Transverse colon (tissue), 4 donors: ENCODE results near the gene TYRO3. TPM values are rescaled to one million over a fixed set of nuclear protein-coding genes. Genes with fewer than 3 reads are reported as not detected.

Source experiments
- DNase-seq: peaks from one replicate; pipeline ENCODE4 v3.0.0-alpha.2; 2019
- H3K27ac ChIP-seq, 4 donors: fragments of 200-600 bp; sonication (generic); 2 replicates each; pipeline ENCODE4 v1.5.1; 2016 to 2018; ENCODE audit warnings: inconsistent platforms in 4 of 4
- H3K27me3 ChIP-seq: fragments of 200-600 bp; sonication (generic); 2 replicates; pipeline ENCODE4 v1.5.1; 2017; ENCODE audit warnings: inconsistent platforms
- H3K36me3 ChIP-seq, 4 donors: fragments of 200-600 bp; sonication (generic); 2 replicates each; pipeline ENCODE4 v1.5.1; 2017 to 2019; ENCODE audit warnings: inconsistent platforms in 4 of 4
- H3K4me1 ChIP-seq, 4 donors: fragments of 200-600 bp; sonication (generic); 2 replicates each; pipeline ENCODE4 v1.5.1; 2017 to 2020; ENCODE audit warnings: inconsistent platforms in 4 of 4
- H3K4me3 ChIP-seq, 4 donors: fragments of 200-600 bp; sonication (generic); 1 replicate in 1 of 4; 2 replicates in 3 of 4; pipeline versions ENCODE4 v1.5.1 to v1.6.1; 2017 to 2019; ENCODE audit warnings: inconsistent platforms in 4 of 4
- H3K9me3 ChIP-seq, 2 donors: fragments of 200-600 bp; sonication (generic); 2 replicates each; pipeline ENCODE4 v1.5.1; 2017 to 2019; ENCODE audit warnings: inconsistent platforms in 2 of 2
- CTCF ChIP-seq, 5 experiments: fragments of 200-600 bp in 3 of 5; fragments of 450-650 bp in 2 of 5; sonication (generic) in 3 of 5; IDR thresholded peaks; 1 replicate in 2 of 5; 2 replicates in 3 of 5; pipeline ENCODE4 v1.5.1; 2016 to 2017; ENCODE audit warnings: antibody characterized with exemption in 5 of 5, inconsistent platforms in 3 of 5, mild to moderate bottlenecking in 2 of 5, moderate library complexity in 1 of 5
- EP300 ChIP-seq: sonication (generic); formaldehyde crosslinking; IDR thresholded peaks from one replicate; pipeline ENCODE4 v1.6.1; 2017; ENCODE audit warnings: antibody characterized with exemption, low read depth
- POLR2A ChIP-seq: fragments of 450-650 bp; IDR thresholded peaks from one replicate; pipeline ENCODE4 v1.6.1; 2016; ENCODE audit warnings: antibody characterized with exemption, mild to moderate bottlenecking, moderate library complexity
- POLR2AphosphoS5 ChIP-seq, 3 donors: sonication (generic); formaldehyde crosslinking; IDR thresholded peaks; one replicate each; pipeline ENCODE4 v1.6.1; 2016; ENCODE audit warnings: antibody characterized with exemption in 3 of 3
- WGBS, 2 donors: methylation state at CpG; one replicate each; pipeline ENCODE4 v1.1.5; 2018; ENCODE audit warnings: low coverage in 1 of 2; 5-methylcytosine and 5-hydroxymethylcytosine counted together
- in situ Hi-C, 4 donors: fragments of 200-750 bp; cut with MboI; loops; one replicate each; pipeline versions ENCODE4 v1.15.0 to v1.15.1; 2017; ENCODE audit warnings: low sequenced_read_pairs in 3 of 4, low pct_ligation_motif_present in 1 of 4, low pct_unique_long_range_greater_than_20kb in 1 of 4
- intact Hi-C: fragments of 100-400 bp; cut with DNase I; formaldehyde crosslinking; loops from one replicate; pipeline ENCODE4 v1.15.1; 2023; ENCODE audit warnings: low total_unique reads
- total RNA-seq, 4 donors: library from RNA; depleted of rRNA; stranded (reverse); fragments of >200 nt; gene quantifications; one replicate each; pipeline ENCODE4 v1.1.0, GENCODE V29; 2016

The TYRO3 gene
- total RNA-seq: 1 to 10 TPM in 1 of 4 donors, under 1 TPM in 2, not detected in 1; 0.60 to 1.6 (median 0.82) TPM

- Histone ChIP-seq H3K27me3 (peaks cover 7% of the 10 kb centered on the region), H3K27ac (peak within 1 kb of the TSS in 2 of 4 donors; percentile 33 to 42), H3K36me3 (no peaks in the 10 kb centered on the region), H3K9me3 (no peaks in the 10 kb centered on the region), H3K4me1 (peaks cover 0 to 24% (median 15%) of the 10 kb centered on the region in 4 donors), H3K4me3 (peak within 1 kb of the TSS; percentile 58 to 69 (median 65))
- in situ Hi-C loops (no loop called here), intact Hi-C loops (no loop called here)
- peak; percentile 66 for DNase-seq
- TF ChIP-seq POLR2A (no peak), CTCF (IDR thresholded peaks at IDR 0.05) (no peak), EP300 (no peak), POLR2AphosphoS5 (IDR thresholded peaks at IDR 0.05) (no peak)
- WGBS, 2 donors: 2 to 9% methylated on average over 9 to 66 of the region's 81 CpGs
Observed at GRCh38 chr15:41558400-41559238, at the start of gene TYRO3. Gene TYRO3 (plus strand): TSS chr15:41559212. CDS start chr15:41559258, 46 bp downstream.

- intact Hi-C loops (no loop called here), in situ Hi-C loops (no loop called here)
- WGBS, 2 donors: 60 to 72% methylated on average over 1 to 6 of the region's 7 CpGs
- TF ChIP-seq POLR2A: no peak
- TF ChIP-seq CTCF (IDR thresholded peaks at IDR 0.05): no peak
- TF ChIP-seq EP300: no peak
- no peak for TF ChIP-seq POLR2AphosphoS5 (IDR thresholded peaks at IDR 0.05)
- Histone ChIP-seq H3K27me3 (peaks cover 37% of the 10 kb centered on the region), H3K4me3 (peak overlapping the region in 3 of 4 donors; percentile 31 to 51 (median 33)), H3K27ac (no peak overlapping the region), H3K4me1 (peaks cover 21 to 39% (median 29%) of the 10 kb centered on the region in 4 donors), H3K9me3 (no peaks in the 10 kb centered on the region), H3K36me3 (no peaks in the 10 kb centered on the region)
- DNase-seq: no peak
Observed at GRCh38 chr15:41510728-41511127, 48.3 kb upstream of the TYRO3 start.

- Histone ChIP-seq H3K27me3 (peaks cover 37% of the 10 kb centered on the region), H3K4me3 (peak overlapping the region in 3 of 4 donors; percentile 31 to 51 (median 33)), H3K27ac (peak overlapping the region in 3 of 4 donors; percentile 2 to 17 (median 11)), H3K36me3 (no peaks in the 10 kb centered on the region), H3K9me3 (no peaks in the 10 kb centered on the region), H3K4me1 (peaks cover 21 to 39% (median 29%) of the 10 kb centered on the region in 4 donors)
- peak; percentile 60 for DNase-seq
- intact Hi-C loops: no loop called here
- in situ Hi-C loops: no loop called here
- WGBS, 2 donors: 5% methylated on average over 21 of the region's 56 CpGs; no CpG with 5 or more reads in 1 of the 2 donors
- TF ChIP-seq POLR2A (no peak), POLR2AphosphoS5 (IDR thresholded peaks at IDR 0.05) (no peak), EP300 (no peak), CTCF (IDR thresholded peaks at IDR 0.05) (no peak)
Observed at GRCh38 chr15:41511331-41511898, 47.6 kb upstream of the TYRO3 start.

GRCh38 chr15:41511899-41512369 lies 47.1 kb upstream of the TYRO3 start:
- peak overlapping the region in 2 of 4 donors; percentile 2 to 11 for H3K27ac ChIP-seq
- intact Hi-C loops: no loop called here
- TF ChIP-seq EP300 (no peak), POLR2A (no peak), POLR2AphosphoS5 (IDR thresholded peaks at IDR 0.05) (no peak), CTCF (IDR thresholded peaks at IDR 0.05) (no peak)
- DNase-seq: peak; percentile 30
- in situ Hi-C loops: no loop called here
- no peaks in the 10 kb centered on the region for H3K9me3 ChIP-seq
- peaks cover 37% of the 10 kb centered on the region for H3K27me3 ChIP-seq
- peaks cover 21 to 38% (median 29%) of the 10 kb centered on the region in 4 donors for H3K4me1 ChIP-seq
- H3K36me3 ChIP-seq: no peaks in the 10 kb centered on the region
- peak overlapping the region in 3 of 4 donors; percentile 31 to 51 (median 33) for H3K4me3 ChIP-seq
- WGBS, 2 donors: 4% methylated on average over 40 of the region's 49 CpGs; no CpG with 5 or more reads in 1 of the 2 donors
